ENCODE results near the gene TBL1XR1. TPM values are rescaled to one million over a fixed set of nuclear protein-coding genes. Genes with fewer than 3 reads are reported as not detected.
"Not testable (repeated sequence)": the region's sequence is repeated elsewhere in the genome, so short reads cannot be mapped to it uniquely, and the experiment has no call there.

TBL1XR1 gene
- total RNA-seq, 1 donor from 2014 or later: 124 TPM

GRCh38 chr3:177186306-177186705 is 11.0 kb downstream of the TBL1XR1 start:
- Histone ChIP-seq H3K36me3 (ENCODE audit: control insufficient read depth in 3 of 3, insufficient read depth in 3 of 3, low read length in 3 of 3) (no peaks in the 10 kb centered on the region), H3K27ac (ENCODE audit: low read depth, low read length) (no peak overlapping the region), H3K4me3 (ENCODE audit: low read length in 3 of 3) (no peak overlapping the region), H3K27me3 (ENCODE audit: control insufficient read depth in 3 of 3, insufficient read depth in 3 of 3, low read length in 3 of 3) (no peaks in the 10 kb centered on the region), H3K9ac (ENCODE audit: low read depth in 1 of 3, low read length in 3 of 3) (no peak overlapping the region), H3K4me1 (ENCODE audit: control insufficient read depth in 3 of 3, insufficient read depth in 3 of 3, low read length in 3 of 3) (peaks cover 18 to 34% (median 20%) of the 10 kb centered on the region in 3 donors), H3K9me3 (ENCODE audit: control insufficient read depth in 3 of 3, low read length in 3 of 3) (no peaks in the 10 kb centered on the region)

- no peaks in the 10 kb centered on the region for H3K36me3 ChIP-seq (ENCODE audit: control insufficient read depth in 3 of 3, insufficient read depth in 3 of 3, low read length in 3 of 3)
- no peaks in the 10 kb centered on the region for H3K9me3 ChIP-seq (ENCODE audit: control insufficient read depth in 3 of 3, low read length in 3 of 3)
- no peaks in the 10 kb centered on the region for H3K27me3 ChIP-seq (ENCODE audit: control insufficient read depth in 3 of 3, insufficient read depth in 3 of 3, low read length in 3 of 3)
- H3K4me3 ChIP-seq (ENCODE audit: low read length in 3 of 3): no peak overlapping the region
- no peak overlapping the region for H3K27ac ChIP-seq (ENCODE audit: low read depth, low read length)
- H3K9ac ChIP-seq (ENCODE audit: low read depth in 1 of 3, low read length in 3 of 3): no peak overlapping the region
- H3K4me1 ChIP-seq (ENCODE audit: control insufficient read depth in 3 of 3, insufficient read depth in 3 of 3, low read length in 3 of 3): peaks cover 16 to 26% (median 20%) of the 10 kb centered on the region in 3 donors
Observed at GRCh38 chr3:177185035-177185574, 12.2 kb downstream of the TBL1XR1 start.

DNA sequence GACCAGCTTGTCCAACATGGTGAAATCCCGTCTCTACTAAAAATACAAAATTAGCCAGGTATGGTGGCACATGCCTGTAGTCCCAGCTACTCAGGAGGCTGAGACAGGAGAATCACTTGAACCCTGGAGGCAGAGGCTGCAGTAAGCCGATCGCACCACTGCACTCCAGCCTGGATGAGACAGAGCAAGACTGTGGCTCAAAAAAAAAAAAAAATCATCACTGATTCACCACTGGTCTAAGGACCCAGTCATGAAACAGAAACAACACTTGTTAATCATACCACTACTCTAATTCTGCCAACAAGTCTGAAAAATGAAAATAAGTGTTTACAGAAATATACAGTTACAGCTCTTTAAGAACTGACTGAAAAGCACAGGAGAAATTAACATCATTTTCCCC is 12.7 kb downstream of the TBL1XR1 start:
- not testable (repeated sequence) for H3K9ac ChIP-seq (ENCODE audit: low read depth in 1 of 3, low read length in 3 of 3); H3K27ac ChIP-seq (ENCODE audit: low read depth, low read length); H3K27me3 ChIP-seq (ENCODE audit: control insufficient read depth in 3 of 3, insufficient read depth in 3 of 3, low read length in 3 of 3); H3K4me3 ChIP-seq (ENCODE audit: low read length in 3 of 3); H3K9me3 ChIP-seq (ENCODE audit: control insufficient read depth in 3 of 3, low read length in 3 of 3); H3K36me3 ChIP-seq (ENCODE audit: control insufficient read depth in 3 of 3, insufficient read depth in 3 of 3, low read length in 3 of 3)
- H3K4me1 ChIP-seq (ENCODE audit: control insufficient read depth in 3 of 3, insufficient read depth in 3 of 3, low read length in 3 of 3): peaks cover 16 to 26% (median 20%) of the 10 kb centered on the region in 3 donors

GRCh38 chr3:177182352-177182751 is 14.9 kb downstream of the TBL1XR1 start:
- Histone ChIP-seq H3K9ac (ENCODE audit: low read depth in 1 of 3, low read length in 3 of 3) (no peak overlapping the region), H3K4me3 (ENCODE audit: low read length in 3 of 3) (no peak overlapping the region), H3K4me1 (ENCODE audit: control insufficient read depth in 3 of 3, insufficient read depth in 3 of 3, low read length in 3 of 3) (peaks cover 16 to 26% (median 20%) of the 10 kb centered on the region in 3 donors), H3K27me3 (ENCODE audit: control insufficient read depth in 3 of 3, insufficient read depth in 3 of 3, low read length in 3 of 3) (no peaks in the 10 kb centered on the region), H3K9me3 (ENCODE audit: control insufficient read depth in 3 of 3, low read length in 3 of 3) (no peaks in the 10 kb centered on the region), H3K27ac (ENCODE audit: low read depth, low read length) (no peak overlapping the region), H3K36me3 (ENCODE audit: control insufficient read depth in 3 of 3, insufficient read depth in 3 of 3, low read length in 3 of 3) (no peaks in the 10 kb centered on the region)

DNA sequence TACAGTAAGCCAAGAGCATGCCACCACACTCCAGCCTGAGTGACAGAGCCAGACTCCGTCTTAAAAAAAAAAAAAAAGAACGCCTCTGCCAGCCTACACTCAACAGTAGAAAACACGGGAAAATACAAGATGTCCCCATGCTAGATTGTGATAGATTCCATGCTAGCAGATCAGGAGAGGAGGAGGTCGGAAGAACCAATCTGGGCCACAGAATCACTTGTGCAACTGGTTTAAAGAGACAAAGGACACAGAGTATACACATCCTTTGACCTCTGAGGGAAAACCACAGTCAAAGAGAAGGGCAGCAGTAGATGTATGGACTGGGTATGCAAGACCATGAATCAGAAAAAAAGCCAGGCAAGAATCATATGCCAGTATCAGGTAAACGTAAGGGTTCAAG is 15.9 kb downstream of the TBL1XR1 start:
- peaks cover 16 to 24% (median 20%) of the 10 kb centered on the region in 3 donors for H3K4me1 ChIP-seq (ENCODE audit: control insufficient read depth in 3 of 3, insufficient read depth in 3 of 3, low read length in 3 of 3)

GRCh38 chr3:177180506-177180905 is 16.8 kb downstream of the TBL1XR1 start:
- H3K27me3 ChIP-seq (ENCODE audit: control insufficient read depth in 3 of 3, insufficient read depth in 3 of 3, low read length in 3 of 3): no peaks in the 10 kb centered on the region
- H3K4me3 ChIP-seq (ENCODE audit: low read length in 3 of 3): no peak overlapping the region
- no peaks in the 10 kb centered on the region for H3K9me3 ChIP-seq (ENCODE audit: control insufficient read depth in 3 of 3, low read length in 3 of 3)
- H3K36me3 ChIP-seq (ENCODE audit: control insufficient read depth in 3 of 3, insufficient read depth in 3 of 3, low read length in 3 of 3): no peaks in the 10 kb centered on the region
- peaks cover 11 to 23% (median 20%) of the 10 kb centered on the region in 3 donors for H3K4me1 ChIP-seq (ENCODE audit: control insufficient read depth in 3 of 3, insufficient read depth in 3 of 3, low read length in 3 of 3)
- H3K9ac ChIP-seq (ENCODE audit: low read depth in 1 of 3, low read length in 3 of 3): no peak overlapping the region
- no peak overlapping the region for H3K27ac ChIP-seq (ENCODE audit: low read depth, low read length)

More for the DNA sequence above, 15.9 kb downstream of the TBL1XR1 start:
- H3K9me3 ChIP-seq (ENCODE audit: control insufficient read depth in 3 of 3, low read length in 3 of 3): no peaks in the 10 kb centered on the region
- H3K36me3 ChIP-seq (ENCODE audit: control insufficient read depth in 3 of 3, insufficient read depth in 3 of 3, low read length in 3 of 3): no peaks in the 10 kb centered on the region
- no peaks in the 10 kb centered on the region for H3K27me3 ChIP-seq (ENCODE audit: control insufficient read depth in 3 of 3, insufficient read depth in 3 of 3, low read length in 3 of 3)
- H3K27ac ChIP-seq (ENCODE audit: low read depth, low read length): no peak overlapping the region
- H3K4me3 ChIP-seq (ENCODE audit: low read length in 3 of 3): no peak overlapping the region
- H3K9ac ChIP-seq (ENCODE audit: low read depth in 1 of 3, low read length in 3 of 3): no peak overlapping the region

DNA sequence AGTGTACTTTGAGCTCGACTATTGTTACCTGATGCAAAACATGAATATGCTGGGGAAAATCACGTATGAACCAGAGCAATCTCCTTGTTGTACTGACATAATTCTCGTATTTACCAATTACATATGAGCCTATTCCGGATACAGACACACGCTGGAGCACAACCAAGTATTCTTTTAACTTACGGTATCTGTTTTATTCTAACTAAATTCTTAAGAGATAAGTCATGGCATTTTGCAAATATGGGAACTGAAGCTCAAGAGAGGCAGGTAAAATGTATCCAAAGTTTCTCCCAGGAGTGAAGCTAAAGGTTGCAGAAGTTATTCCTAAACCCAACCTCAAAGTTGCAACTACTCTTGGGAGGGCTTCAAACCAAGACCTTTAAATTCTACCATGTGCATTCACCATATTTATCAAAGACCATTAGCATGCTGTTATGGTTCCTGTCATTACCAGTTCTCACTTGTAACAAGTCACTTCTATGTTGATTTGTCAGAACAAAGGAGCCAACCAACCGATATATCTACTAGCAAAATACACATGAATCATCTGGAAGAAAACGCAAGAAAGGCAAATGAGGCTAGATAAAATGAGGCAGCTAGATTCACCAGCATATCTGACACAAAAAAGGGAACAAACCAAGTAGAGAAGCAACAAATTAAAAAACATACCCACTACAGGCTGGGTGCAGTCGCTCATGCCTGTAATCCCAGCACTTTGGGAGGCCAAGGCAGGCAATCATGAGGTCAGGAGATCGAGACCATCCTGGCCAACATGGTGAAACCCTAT is 17.8 kb downstream of the TBL1XR1 start:
- Histone ChIP-seq H3K4me3 (ENCODE audit: low read length in 3 of 3) (no peak overlapping the region), H3K27ac (ENCODE audit: low read depth, low read length) (no peak overlapping the region), H3K27me3 (ENCODE audit: control insufficient read depth in 3 of 3, insufficient read depth in 3 of 3, low read length in 3 of 3) (no peaks in the 10 kb centered on the region), H3K36me3 (ENCODE audit: control insufficient read depth in 3 of 3, insufficient read depth in 3 of 3, low read length in 3 of 3) (no peaks in the 10 kb centered on the region), H3K4me1 (ENCODE audit: control insufficient read depth in 3 of 3, insufficient read depth in 3 of 3, low read length in 3 of 3) (peaks cover 11 to 18% (median 17%) of the 10 kb centered on the region in 3 donors), H3K9ac (ENCODE audit: low read depth in 1 of 3, low read length in 3 of 3) (no peak overlapping the region), H3K9me3 (ENCODE audit: control insufficient read depth in 3 of 3, low read length in 3 of 3) (no peaks in the 10 kb centered on the region)

DNA sequence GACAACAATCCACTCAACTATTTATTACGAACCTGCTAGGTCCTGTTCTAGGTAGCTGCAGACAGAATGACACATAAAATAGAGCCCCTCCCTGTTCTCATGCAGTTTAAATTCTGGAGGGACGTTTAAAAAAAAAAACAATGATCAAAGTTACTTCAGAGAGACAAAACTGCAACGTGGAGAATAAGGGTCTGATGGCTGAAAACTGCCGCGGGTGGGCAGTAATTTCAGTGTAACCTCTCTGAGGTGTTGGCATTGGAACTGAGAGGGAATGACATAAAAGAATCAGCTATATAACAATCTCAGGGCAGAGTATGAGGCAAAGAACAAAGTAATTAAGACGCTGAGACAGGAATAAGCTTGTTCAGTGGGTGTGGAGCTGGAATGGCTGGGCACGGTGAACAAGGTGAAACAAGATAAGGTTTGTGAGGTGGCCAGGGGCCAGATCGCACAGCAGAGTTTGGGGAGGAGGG is 19.5 kb downstream of the TBL1XR1 start:
- H3K27ac ChIP-seq (ENCODE audit: low read depth, low read length): no peak overlapping the region
- no peak overlapping the region for H3K4me3 ChIP-seq (ENCODE audit: low read length in 3 of 3)
- peaks cover 7 to 13% (median 12%) of the 10 kb centered on the region in 3 donors for H3K4me1 ChIP-seq (ENCODE audit: control insufficient read depth in 3 of 3, insufficient read depth in 3 of 3, low read length in 3 of 3)
- H3K9ac ChIP-seq (ENCODE audit: low read depth in 1 of 3, low read length in 3 of 3): no peak overlapping the region
- H3K27me3 ChIP-seq (ENCODE audit: control insufficient read depth in 3 of 3, insufficient read depth in 3 of 3, low read length in 3 of 3): no peaks in the 10 kb centered on the region
- H3K9me3 ChIP-seq (ENCODE audit: control insufficient read depth in 3 of 3, low read length in 3 of 3): no peaks in the 10 kb centered on the region
- no peaks in the 10 kb centered on the region for H3K36me3 ChIP-seq (ENCODE audit: control insufficient read depth in 3 of 3, insufficient read depth in 3 of 3, low read length in 3 of 3)

DNA sequence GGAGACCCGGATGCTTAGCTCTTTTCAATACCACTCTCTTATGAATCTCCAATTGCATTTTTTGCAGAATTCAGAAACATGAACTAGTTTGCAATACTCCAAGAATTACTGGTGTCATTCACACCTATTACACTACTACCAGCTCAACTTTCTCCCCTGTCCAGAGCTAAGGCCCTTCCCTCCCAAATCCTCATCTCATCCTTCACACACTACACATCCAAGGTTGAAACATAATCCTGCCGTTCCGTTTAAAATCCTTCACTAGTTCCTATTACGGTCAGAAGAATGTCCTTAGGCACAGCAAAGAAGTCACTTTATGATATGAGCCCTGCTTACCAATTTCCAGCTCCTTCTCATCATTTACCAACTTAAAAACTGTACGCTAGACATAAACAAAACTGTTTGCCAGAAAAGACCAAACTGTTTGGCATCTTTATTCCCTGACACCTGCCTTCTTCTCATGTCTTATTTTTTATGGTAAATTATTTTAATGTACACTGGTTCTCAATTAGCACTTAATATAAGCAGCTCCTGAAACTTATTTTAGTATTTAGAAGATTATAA is 22.6 kb downstream of the TBL1XR1 start:
- Histone ChIP-seq H3K9me3 (ENCODE audit: control insufficient read depth in 3 of 3, low read length in 3 of 3) (no peaks in the 10 kb centered on the region), H3K4me3 (ENCODE audit: low read length in 3 of 3) (no peak overlapping the region), H3K4me1 (ENCODE audit: control insufficient read depth in 3 of 3, insufficient read depth in 3 of 3, low read length in 3 of 3) (peaks cover 11 to 17% (median 14%) of the 10 kb centered on the region in 3 donors), H3K36me3 (ENCODE audit: control insufficient read depth in 3 of 3, insufficient read depth in 3 of 3, low read length in 3 of 3) (no peaks in the 10 kb centered on the region), H3K27ac (ENCODE audit: low read depth, low read length) (no peak overlapping the region), H3K9ac (ENCODE audit: low read depth in 1 of 3, low read length in 3 of 3) (no peak overlapping the region), H3K27me3 (ENCODE audit: control insufficient read depth in 3 of 3, insufficient read depth in 3 of 3, low read length in 3 of 3) (no peaks in the 10 kb centered on the region)

All from skeletal muscle tissue (tissue), 4 donors.